HG02759 (cell line): ENCODE results near the gene CD300C.
"Not testable (repeated sequence)": the region's sequence is repeated elsewhere in the genome, so short reads cannot be mapped to it uniquely, and the experiment has no call there.

ENCODE experiments used
- ATAC-seq: cut with Tn5 transposase; IDR thresholded peaks from one replicate; pipeline ENCODE4 v1.9.1; 2021; ENCODE audit warnings: mild to moderate bottlenecking, moderate library complexity; ENCODE audit not compliant: unreplicated experiment

CD300C gene

DNA sequence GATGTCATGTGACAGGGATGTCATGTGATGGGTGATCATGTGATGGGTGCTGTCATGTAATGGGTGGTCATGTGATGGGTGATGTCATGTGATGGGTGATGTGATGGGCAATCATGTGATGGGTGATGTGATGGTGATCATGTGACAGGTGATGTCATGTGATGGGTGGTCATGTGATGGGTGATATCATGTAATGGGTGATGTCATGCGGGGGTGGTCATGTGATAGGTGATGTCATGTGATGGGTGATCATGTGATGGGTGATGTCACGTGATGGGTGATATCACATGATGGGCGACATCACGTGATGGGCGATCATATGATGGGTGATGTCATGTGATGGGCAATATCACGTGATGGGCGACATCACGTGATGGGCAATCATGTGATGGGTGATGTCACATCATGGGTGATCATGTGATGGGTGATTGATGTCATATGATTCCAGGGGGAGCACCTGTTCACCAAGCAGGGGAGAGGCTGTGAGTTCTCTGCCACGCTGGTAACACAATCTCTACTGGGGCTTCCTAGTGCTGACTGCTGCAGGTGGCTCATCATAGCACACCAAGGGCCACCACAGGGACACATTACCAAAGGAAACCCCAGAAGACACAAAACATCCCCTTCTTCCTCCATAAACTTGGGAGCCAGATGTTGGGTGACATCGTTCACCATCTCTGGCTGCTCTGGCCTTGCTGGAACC, 31.1 kb downstream of the CD300C start:
- no peak for ATAC-seq

DNA sequence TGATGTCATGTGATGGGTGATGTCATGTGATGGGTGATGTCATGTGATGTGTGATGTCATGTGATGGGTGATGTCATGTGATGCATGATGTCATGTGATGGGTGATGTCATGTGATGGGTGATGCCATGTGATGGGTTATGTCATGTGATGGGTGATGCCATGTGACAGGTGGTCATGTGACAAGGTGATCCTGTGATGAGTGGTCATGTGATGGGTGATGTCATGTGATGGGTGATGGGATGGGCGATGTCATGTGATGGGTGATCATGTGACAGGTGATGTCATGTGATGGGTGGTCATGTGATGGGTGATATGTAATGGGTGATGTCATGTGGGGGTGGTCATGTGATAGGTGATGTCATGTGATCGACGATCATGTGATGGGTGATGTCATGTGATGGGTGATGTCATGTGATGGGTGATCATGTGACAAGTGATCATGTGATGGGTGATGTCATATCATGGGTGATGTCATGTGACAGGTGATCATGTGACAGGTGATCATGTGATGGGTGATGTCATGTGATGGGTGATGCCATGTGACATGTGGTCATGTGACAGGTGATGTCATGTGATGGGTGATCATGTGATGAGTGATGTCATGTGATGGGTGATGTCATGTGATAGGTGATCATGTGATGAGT, 31.8 kb downstream of the CD300C start:
- ATAC-seq: no peak

DNA sequence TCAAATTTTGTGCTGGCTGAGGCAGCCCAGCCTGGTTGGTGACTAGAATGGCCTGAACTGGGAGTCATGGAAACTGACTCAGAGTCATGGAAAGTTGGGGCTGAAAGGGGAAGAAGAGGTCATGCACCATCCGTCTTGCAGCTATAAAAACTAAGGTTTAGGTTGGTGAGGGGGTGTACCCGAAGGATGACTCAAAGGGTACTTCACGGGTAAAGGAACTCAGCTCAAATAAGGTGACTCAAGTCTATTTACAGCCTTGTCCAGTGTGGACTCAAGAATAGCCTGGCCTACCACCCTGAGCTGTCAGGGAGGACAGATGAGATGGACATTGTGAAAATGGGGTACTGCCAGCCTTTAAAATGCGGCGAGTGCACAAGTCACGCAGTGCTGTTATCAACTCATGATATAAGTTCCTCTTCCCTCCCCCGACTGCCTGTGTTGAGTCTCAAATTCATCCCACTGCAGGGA, 33.3 kb downstream of the CD300C start:
- ATAC-seq: peak; percentile 61

DNA sequence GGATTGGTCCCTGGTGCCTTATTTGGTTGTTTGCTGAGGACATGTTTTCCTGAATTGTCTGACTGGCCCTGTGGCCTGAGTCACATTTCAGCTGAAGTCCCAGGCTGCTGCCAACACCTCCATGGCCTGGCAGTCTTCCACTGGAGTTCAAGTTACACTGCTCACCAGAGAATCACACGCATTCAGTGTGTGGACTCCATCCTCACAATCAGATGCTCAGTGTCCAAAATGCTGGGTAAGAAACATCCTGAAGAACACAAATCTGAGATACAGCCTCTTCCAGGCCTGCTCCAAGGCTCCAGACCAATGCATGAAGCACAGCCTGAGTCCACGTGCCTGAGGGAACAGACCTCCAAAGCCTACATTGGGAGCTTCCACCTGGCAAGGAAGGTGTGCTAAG, 33.9 kb downstream of the CD300C start:
- ATAC-seq: no peak

DNA sequence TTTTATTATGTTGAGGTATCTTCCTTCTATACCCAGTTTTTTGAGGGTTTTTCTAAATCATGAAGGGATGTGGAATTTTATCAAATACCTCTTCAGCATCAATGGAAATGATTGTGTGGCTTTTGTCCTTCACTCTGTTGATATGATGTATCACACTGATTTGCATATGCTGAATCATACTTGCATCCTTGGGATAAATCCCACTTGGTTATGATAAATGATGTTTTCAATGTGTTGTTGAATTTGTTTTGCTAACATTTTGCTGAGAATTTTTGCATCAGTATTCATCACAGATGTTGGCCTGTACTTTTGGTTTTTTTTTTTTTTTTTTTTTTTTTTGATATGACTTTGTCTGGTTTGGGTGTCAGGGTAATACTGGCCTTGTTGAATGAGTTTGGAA, 37.8 kb downstream of the CD300C start:
- no peak for ATAC-seq

DNA sequence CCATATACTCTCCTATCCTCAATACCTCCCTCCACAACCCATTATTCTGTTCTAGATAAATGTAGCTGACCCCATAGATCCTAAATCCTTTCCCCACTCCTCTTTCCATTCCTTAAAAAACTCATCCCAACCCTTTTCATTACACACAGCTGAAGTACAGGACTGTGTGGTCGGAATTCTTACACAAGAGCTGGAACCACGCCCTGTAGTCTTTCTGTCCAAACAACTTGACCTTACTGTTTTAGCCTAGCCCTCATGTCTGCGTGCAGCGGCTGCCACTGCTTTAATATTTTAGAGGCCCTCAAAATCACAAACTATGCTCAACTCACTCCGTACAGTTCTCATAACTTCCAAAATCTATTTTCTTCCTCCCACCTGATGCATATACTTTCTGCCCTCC, 42.0 kb downstream of the CD300C start:
- not testable (repeated sequence) for ATAC-seq

DNA sequence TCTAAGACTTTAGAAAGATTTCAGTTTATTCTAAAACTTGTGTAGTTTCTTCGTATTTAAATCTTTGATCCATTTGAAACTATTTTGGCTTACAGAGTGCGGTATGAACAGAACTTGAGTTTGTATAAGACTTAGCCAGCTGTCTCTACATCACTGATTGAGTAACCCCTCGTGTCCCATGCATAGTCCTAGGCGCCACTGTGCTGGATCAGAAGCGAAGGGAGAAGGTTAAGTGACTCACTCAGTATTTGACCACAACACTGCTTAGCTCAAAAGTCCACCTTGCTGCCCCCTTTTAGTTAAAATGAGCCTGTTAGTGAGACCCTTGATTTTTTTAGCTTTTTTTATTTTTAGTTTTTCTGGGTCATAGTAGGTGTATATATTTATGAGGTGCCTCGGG, 43.1 kb downstream of the CD300C start:
- no peak for ATAC-seq

DNA sequence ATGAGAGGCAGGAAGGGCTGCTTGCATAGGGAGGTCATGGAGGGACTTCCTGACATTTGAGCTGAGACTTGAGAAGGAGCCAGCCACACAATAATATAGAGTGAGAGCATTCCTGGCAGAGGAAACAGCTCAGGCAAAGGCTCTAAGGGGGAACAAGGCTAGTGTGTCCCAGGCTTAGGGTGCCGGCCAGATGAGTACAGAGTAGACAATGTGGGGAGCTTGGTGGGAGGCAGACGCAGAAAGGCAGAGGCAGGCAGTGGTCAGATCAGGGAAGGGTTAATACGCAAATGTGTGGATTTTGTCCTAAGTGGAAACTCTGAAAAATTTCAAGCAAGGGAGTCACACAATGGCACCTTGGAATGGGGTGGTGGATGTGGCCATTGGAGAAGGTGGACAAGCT, 45.9 kb downstream of the CD300C start:
- no peak for ATAC-seq

DNA sequence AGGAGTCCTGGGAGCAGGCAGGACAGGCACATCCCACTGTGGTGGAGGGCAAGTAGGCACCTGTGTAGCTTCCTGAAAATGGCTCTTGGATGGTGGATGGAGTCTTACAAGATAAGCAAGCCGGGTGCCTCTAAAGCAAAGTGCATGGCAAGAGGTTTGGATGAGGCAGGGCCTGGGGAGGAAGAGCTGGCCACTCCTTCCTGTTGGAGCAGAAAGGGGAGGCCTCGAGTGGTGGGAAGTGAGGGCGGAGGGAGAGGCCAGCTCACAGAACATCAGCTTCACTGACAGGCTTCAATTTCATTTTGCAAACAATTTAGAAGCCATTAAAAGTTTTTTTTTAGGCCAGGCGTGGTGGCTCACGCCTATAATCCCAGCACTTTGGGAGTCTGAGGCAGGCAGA, 48.4 kb downstream of the CD300C start:
- ATAC-seq: no peak

DNA sequence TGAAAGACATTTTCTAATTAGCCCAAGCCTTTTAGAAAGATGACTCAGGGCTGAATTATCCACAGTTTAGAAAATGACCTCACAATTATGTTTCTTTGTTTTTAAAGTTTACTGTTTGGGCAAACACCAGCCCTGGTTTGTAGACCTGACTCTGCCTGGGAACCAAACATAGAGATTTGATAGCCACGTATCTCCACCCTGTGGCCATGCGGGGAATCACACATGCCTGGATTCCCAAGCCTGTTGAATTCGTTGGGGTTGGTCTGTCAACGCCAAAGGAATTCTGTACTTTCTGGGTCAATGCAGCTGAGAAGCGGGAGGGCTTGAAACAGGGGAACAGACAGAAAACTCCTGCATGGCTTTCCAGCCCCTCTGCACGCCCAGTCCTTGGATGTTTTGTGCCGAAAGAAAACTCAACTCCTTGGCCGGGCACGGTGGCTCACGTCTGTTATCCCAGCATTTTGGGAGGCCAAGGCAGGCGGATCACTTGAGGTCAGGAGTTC, 52.5 kb downstream of the CD300C start:
- ATAC-seq: no peak

DNA sequence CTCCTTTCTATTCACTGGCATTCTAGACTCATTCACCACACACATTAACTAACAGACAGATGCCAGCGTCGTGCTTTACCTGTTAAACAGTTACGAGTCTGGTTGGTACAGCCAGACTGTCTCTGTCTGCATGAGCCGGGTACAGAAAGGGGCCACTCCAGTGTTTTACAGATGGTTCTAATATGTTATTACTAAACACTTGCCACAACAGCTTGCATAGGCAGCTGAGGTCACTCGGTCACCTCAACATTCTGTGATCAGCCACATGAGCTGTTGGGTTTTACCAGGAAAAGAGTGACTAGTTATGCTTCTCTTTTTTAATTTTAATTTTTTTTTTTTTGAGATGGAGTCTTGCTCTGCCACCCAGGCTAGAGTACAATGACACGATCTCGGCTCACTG, 54.3 kb downstream of the CD300C start:
- no peak for ATAC-seq
